Erythroblast (primary cell): ENCODE measurements around the gene SLC6A7.

Experiments
- GATA1 ChIP-seq: IDR thresholded peaks from 2 replicates; pipeline ENCODE4 v1.6.1; 2011; ENCODE audit warnings: low read depth, mild to moderate bottlenecking, control low read depth, low read length, moderate library complexity
- POLR2A ChIP-seq: IDR thresholded peaks from 2 replicates; pipeline ENCODE4 v1.6.1; 2011; ENCODE audit warnings: mild to moderate bottlenecking, low read length

DNA sequence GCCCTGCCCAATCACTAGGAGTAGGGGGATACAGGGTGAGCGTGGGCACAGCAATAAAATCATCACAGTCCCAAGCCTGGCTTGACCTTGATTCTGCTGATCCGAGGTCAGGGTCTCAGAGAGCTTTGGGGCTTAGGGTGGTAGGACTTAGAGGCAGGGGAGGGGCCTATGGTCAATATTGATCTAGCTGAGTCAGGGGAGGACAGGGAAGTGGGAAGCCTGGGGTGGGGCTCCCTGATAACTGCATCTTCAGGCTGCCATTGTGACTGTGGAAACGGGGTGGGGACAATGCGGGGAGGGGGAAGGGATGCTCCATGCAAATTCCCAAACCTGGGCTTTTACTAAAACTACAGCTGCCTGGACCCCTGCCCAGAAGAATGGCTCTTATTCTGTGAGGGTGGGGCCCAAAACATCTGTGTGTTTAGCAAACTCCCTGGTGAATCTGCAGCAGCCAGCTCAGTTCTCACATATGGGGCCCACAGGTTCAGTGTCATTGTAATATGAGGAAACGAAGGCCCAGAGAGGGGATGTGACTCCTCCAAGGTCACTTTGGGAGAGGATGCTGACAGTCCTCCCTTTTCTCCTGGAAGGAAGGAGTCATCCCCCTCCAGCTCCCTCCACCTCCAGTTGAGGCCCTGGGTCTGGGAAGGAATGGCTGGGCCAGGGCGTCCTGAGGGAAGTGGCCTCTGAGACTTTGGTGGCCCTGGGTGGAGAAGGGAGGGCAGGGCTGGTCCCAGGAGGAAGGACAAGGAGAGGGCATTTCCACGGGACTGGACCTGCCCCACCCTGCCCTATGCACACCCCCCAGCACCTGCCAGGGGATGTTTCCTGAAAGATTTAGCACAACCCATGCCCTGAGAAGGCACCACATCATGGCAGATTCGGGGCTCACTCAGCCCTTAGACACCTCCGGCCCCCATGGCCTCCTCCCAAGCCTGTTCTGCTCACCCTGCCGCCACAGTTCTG is 26.4 kb downstream of the SLC6A7 start:
- TF ChIP-seq POLR2A, result no peak
- TF ChIP-seq GATA1, result no peak
